IMR-90 (cell line): Measurements from ENCODE around the gene PPP1R14C. TPM values are rescaled to one million over a fixed set of nuclear protein-coding genes. Genes with fewer than 3 reads are reported as not detected.

Experiments used
- ATAC-seq: fragments of 200-7000 bp; cut with Tn5 transposase; 2 replicates; pipeline ENCODE4 v1.9.1; 2020; ENCODE audit warnings: low read depth, mild to moderate bottlenecking, moderate library complexity
- BruUV-seq: library from RNA; stranded (reverse); fragments of 400-500 nt; replicated peaks from 2 replicates; lab custom pipeline; 2021; lab: Mats Ljungman, UMichigan
- CTCF ChIA-PET: fragments of 300-600 bp; formaldehyde crosslinking; extraction: SDS; loops from one replicate; lab custom pipeline; 2021; ENCODE audit warnings: antibody characterized with exemption; lab: Yijun Ruan, JAX
- POLR2A ChIA-PET: fragments of 300-600 bp; sonication (Branson Sonifier 250); formaldehyde crosslinking; loops from one replicate; lab custom pipeline; 2022; ENCODE audit warnings: antibody characterized with exemption; ENCODE audit not compliant: unreplicated experiment; lab: Charles Lee
- DNase-seq: peaks from one replicate; pipeline ENCODE4 v3.0.0; 2013
- H2AFZ ChIP-seq: replicated peaks from 2 replicates; pipeline ENCODE3; 2013; ENCODE audit warnings: low read length, mild to moderate bottlenecking; ENCODE audit not compliant: poor library complexity
- H2AK5ac ChIP-seq: 2 replicates; pipeline ENCODE4 v1.6.1; 2013; ENCODE audit warnings: low read depth, low read length, inconsistent platforms
- H2AK9ac ChIP-seq: replicated peaks from 2 replicates; pipeline ENCODE3; 2013; ENCODE audit warnings: mild to moderate bottlenecking, low read depth, low read length, moderate library complexity; ENCODE audit not compliant: poor library complexity
- H2BK120ac ChIP-seq: 2 replicates; pipeline ENCODE4 v1.6.1; 2013; ENCODE audit warnings: low read depth, low read length, inconsistent platforms
- H2BK15ac ChIP-seq: 3 replicates; pipeline ENCODE4 v1.6.1; 2013; ENCODE audit warnings: low read depth, low read length, inconsistent platforms
- H2BK20ac ChIP-seq: 2 replicates; pipeline ENCODE4 v1.6.1; 2013; ENCODE audit warnings: low read depth, mild to moderate bottlenecking, inconsistent platforms, low read length, moderate library complexity
- H2BK5ac ChIP-seq: 2 replicates; pipeline ENCODE4 v1.6.1; 2013; ENCODE audit warnings: mild to moderate bottlenecking, low read depth, low read length, inconsistent platforms; ENCODE audit not compliant: poor library complexity, severe bottlenecking
- H3K14ac ChIP-seq: replicated peaks from 2 replicates; pipeline ENCODE4 v1.6.1; 2013; ENCODE audit warnings: low read depth, low read length, inconsistent platforms
- H3K18ac ChIP-seq: 2 replicates; pipeline ENCODE4 v1.6.1; 2013; ENCODE audit warnings: low read depth, low read length, control low read depth
- H3K23ac ChIP-seq: 2 replicates; pipeline ENCODE4 v1.6.1; 2013; ENCODE audit warnings: low read depth, low read length, inconsistent platforms
- H3K27ac ChIP-seq: 2 replicates; pipeline ENCODE4 v1.5.1; 2013; ENCODE audit warnings: mild to moderate bottlenecking, control low read depth, low read length; ENCODE audit not compliant: insufficient read depth
- H3K27me3 ChIP-seq: 2 replicates; pipeline ENCODE4 v1.6.1; 2013; ENCODE audit warnings: low read length; ENCODE audit not compliant: control insufficient read depth, insufficient read depth
- H3K36me3 ChIP-seq: 2 replicates; pipeline ENCODE4 v1.6.1; 2013; ENCODE audit warnings: low read length, mixed read lengths; ENCODE audit not compliant: control insufficient read depth, insufficient read depth
- H3K4ac ChIP-seq: 2 replicates; pipeline ENCODE4 v1.6.1; 2013; ENCODE audit warnings: low read depth, low read length, inconsistent platforms
- H3K4me1 ChIP-seq: 2 replicates; pipeline ENCODE4 v1.6.1; 2013; ENCODE audit warnings: low read length, mixed read lengths; ENCODE audit not compliant: control insufficient read depth, insufficient read depth
- H3K4me2 ChIP-seq: 2 replicates; pipeline ENCODE4 v1.6.1; 2013; ENCODE audit warnings: low read depth, mild to moderate bottlenecking, control low read depth, low read length, moderate library complexity
- H3K4me3 ChIP-seq: 2 replicates; pipeline ENCODE4 v1.5.1; 2013; ENCODE audit warnings: low read depth, mild to moderate bottlenecking, control low read depth, low read length, moderate library complexity; ENCODE audit not compliant: insufficient read depth
- H3K56ac ChIP-seq: 2 replicates; pipeline ENCODE4 v1.6.1; 2013; ENCODE audit warnings: low read length, inconsistent platforms; ENCODE audit not compliant: insufficient read depth; ENCODE audit errors: extremely low read depth
- H3K79me1 ChIP-seq, 2 experiments: 2 replicates each; pipeline ENCODE4 v1.6.1; 2013; ENCODE audit warnings: low read length in 2 of 2, inconsistent platforms in 1 of 2, low read depth in 1 of 2
- H3K9ac ChIP-seq: 2 replicates; pipeline ENCODE4 v1.6.1; 2013; ENCODE audit warnings: low read depth, low read length, control low read depth
- H3K9me1 ChIP-seq: 2 replicates; pipeline ENCODE4 v1.6.1; 2013; ENCODE audit warnings: low read length, inconsistent platforms; ENCODE audit not compliant: insufficient read depth
- H3K9me3 ChIP-seq: 2 replicates; pipeline ENCODE4 v1.6.1; 2013; ENCODE audit warnings: low read length; ENCODE audit not compliant: control insufficient read depth, insufficient read depth
- H4K20me1 ChIP-seq: 2 replicates; pipeline ENCODE4 v1.6.1; 2013; ENCODE audit warnings: low read length, inconsistent platforms; ENCODE audit not compliant: insufficient read depth
- H4K5ac ChIP-seq: 2 replicates; pipeline ENCODE4 v1.6.1; 2013; ENCODE audit warnings: mild to moderate bottlenecking, low read depth, low read length, control low read depth
- H4K8ac ChIP-seq, 2 experiments: 2 replicates each; pipeline ENCODE4 v1.6.1; 2013; ENCODE audit warnings: low read depth in 2 of 2, low read length in 2 of 2, control low read depth in 1 of 2, inconsistent platforms in 1 of 2
- H4K91ac ChIP-seq: 2 replicates; pipeline ENCODE4 v1.6.1; 2013; ENCODE audit warnings: low read depth, low read length, inconsistent platforms; ENCODE audit not compliant: insufficient read depth
- BHLHE40 ChIP-seq: fragments of 150-350 bp; IDR thresholded peaks from 2 replicates; pipeline ENCODE4 v1.6.1; 2016; ENCODE audit warnings: mild to moderate bottlenecking, low read depth, low read length
- CEBPB ChIP-seq: IDR thresholded peaks from 2 replicates; pipeline ENCODE4 v1.6.1; 2012; ENCODE audit warnings: low read depth, low read length, improper control_type of control experiment
- CHD1 ChIP-seq: IDR thresholded peaks from 2 replicates; pipeline ENCODE4 v1.6.1; 2012; ENCODE audit warnings: low read depth, low read length, improper control_type of control experiment
- FOS ChIP-seq: fragments of 150-350 bp; IDR thresholded peaks from 2 replicates; pipeline ENCODE4 v1.6.1; 2016; ENCODE audit warnings: low read depth, low read length
- MAFK ChIP-seq: IDR thresholded peaks from 2 replicates; pipeline ENCODE4 v1.6.1; 2012; ENCODE audit warnings: low read depth, low read length, improper control_type of control experiment
- MAZ ChIP-seq: IDR thresholded peaks from 2 replicates; pipeline ENCODE4 v1.6.1; 2012; ENCODE audit warnings: low read depth, mild to moderate bottlenecking, low read length, improper control_type of control experiment, moderate library complexity, borderline replicate concordance
- MXI1 ChIP-seq: IDR thresholded peaks from 2 replicates; pipeline ENCODE4 v1.6.1; 2012; ENCODE audit warnings: low read depth, mild to moderate bottlenecking, low read length, moderate library complexity, borderline replicate concordance
- NFE2L2 ChIP-seq: fragments of 150-350 bp; IDR thresholded peaks from 2 replicates; pipeline ENCODE4 v1.6.1; 2016; ENCODE audit warnings: low read depth, mild to moderate bottlenecking, low read length
- POLR2A ChIP-seq: IDR thresholded peaks from 2 replicates; pipeline ENCODE4 v1.6.1; 2012; ENCODE audit warnings: mild to moderate bottlenecking, low read depth, low read length
- RAD21 ChIP-seq: IDR thresholded peaks from 2 replicates; pipeline ENCODE4 v1.6.1; 2012; ENCODE audit warnings: low read length, improper control_type of control experiment
- RCOR1 ChIP-seq: IDR thresholded peaks from 2 replicates; pipeline ENCODE4 v1.6.1; 2012; ENCODE audit warnings: mild to moderate bottlenecking, low read length, improper control_type of control experiment; ENCODE audit not compliant: insufficient replicate concordance
- RFX5 ChIP-seq: IDR thresholded peaks from 2 replicates; pipeline ENCODE4 v1.8.0; 2012; ENCODE audit warnings: low read depth, mild to moderate bottlenecking, low read length, moderate library complexity
- SMC3 ChIP-seq: fragments of 150-350 bp; IDR thresholded peaks from 2 replicates; pipeline ENCODE4 v1.6.1; 2016; ENCODE audit warnings: low read depth, mild to moderate bottlenecking, antibody characterized with exemption, low read length, moderate library complexity
- WGBS, 2 experiments: methylation state at CpG; one replicate each; pipeline versions ENCODE4 v1.1.5 to v1.1.7; 2013; ENCODE audit warnings: missing lambda C conversion rate in 2 of 2; ENCODE audit not compliant: insufficient read length in 1 of 2; ENCODE audit errors: extremely low coverage in 2 of 2; 5-methylcytosine and 5-hydroxymethylcytosine counted together
- dilution Hi-C: fragments of 300-500 bp; cut with HindIII; formaldehyde crosslinking; loops from one replicate; pipeline ENCODE4 v1.14.3; 2018; ENCODE audit warnings: low sequenced_read_pairs; ENCODE audit not compliant: unreplicated experiment
- in situ Hi-C: fragments of 300-500 bp; cut with MboI; formaldehyde crosslinking; loops from 3 replicates; pipeline ENCODE4 v1.14.3; 2019; ENCODE audit warnings: low sequenced_read_pairs, inconsistent platforms, mixed read lengths
- intact Hi-C: fragments of 100-400 bp; cut with micrococcal nuclease; formaldehyde crosslinking; loops from 2 replicates; pipeline ENCODE4 v1.10.0; 2022
- polyA plus RNA-seq, 3 experiments: library from polyadenylated mRNA; depleted of rRNA; stranded (reverse); fragments of >200 nt; gene quantifications; 2 replicates each; pipeline ENCODE4 v1.2.3, GENCODE V29; 2012; ENCODE audit warnings: low replicate concordance in 1 of 3
- total RNA-seq: library from RNA; depleted of rRNA; stranded (reverse); fragments of >200 nt; gene quantifications from 2 replicates; pipeline ENCODE4 v1.2.3, GENCODE V29; 2012
- TF ChIP-seq, protein P1 (sequence below): fragments of 150-350 bp; IDR thresholded peaks from 2 replicates; pipeline ENCODE4 v1.6.1; 2016; ENCODE audit warnings: low read depth, mild to moderate bottlenecking, low read length, moderate library complexity, borderline replicate concordance
- TF ChIP-seq, protein P2 (sequence below): conservative IDR thresholded peaks from 2 replicates; pipeline ENCODE4 v1.5.1; 2012; ENCODE audit warnings: mild to moderate bottlenecking, low read depth, low read length, improper control_type of control experiment
- TF ChIP-seq, protein P3 (sequence below): fragments of 150-350 bp; IDR thresholded peaks from 2 replicates; pipeline ENCODE4 v1.6.1; 2017; ENCODE audit warnings: mild to moderate bottlenecking, antibody characterized with exemption, low read length, low read depth

The PPP1R14C gene
- total and polyA plus RNA-seq, 2 of the 4 experiments (the other 2 are of a cell fraction), result not detected

DNA sequence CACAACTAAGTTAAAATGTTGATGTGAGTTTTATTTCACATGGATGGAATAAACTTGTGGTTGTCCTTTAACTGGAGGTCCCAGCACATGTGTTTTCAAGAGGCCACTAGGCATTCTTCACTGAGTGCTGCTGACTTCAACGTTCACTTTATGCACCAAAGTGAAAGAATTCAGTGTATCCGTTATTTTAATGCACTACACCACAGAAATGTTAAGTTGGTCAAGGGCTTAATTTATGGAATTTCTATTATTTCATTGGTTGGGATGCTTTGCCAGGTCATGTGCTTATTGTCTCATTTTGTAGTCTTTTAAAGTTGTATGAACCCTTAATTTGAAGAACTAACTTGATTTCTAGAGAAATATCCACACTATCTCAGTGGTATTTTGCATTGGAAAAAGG, 106.4 kb downstream of the PPP1R14C start:
- no TSS peak for BruUV-seq
- H2BK120ac ChIP-seq, result no peak overlapping the region
- H3K36me3 ChIP-seq, result no peaks in the 10 kb centered on the region
- H3K4ac ChIP-seq, result no peak overlapping the region
- no peak overlapping the region for H3K4me2 ChIP-seq
- H3K27ac ChIP-seq, result no peak overlapping the region
- dilution Hi-C loops, result no loop called here
- H3K23ac ChIP-seq, result no peak overlapping the region
- CTCF ChIA-PET, result no interaction called here
- intact Hi-C loops, result no loop called here
- H4K5ac ChIP-seq, result no peak overlapping the region
- no peak overlapping the region for H3K14ac ChIP-seq
- no peak overlapping the region for H3K9ac ChIP-seq
- no peak overlapping the region for H3K56ac ChIP-seq
- H2AK9ac ChIP-seq, result no peak overlapping the region
- H3K4me1 ChIP-seq, result peaks cover 9% of the 10 kb centered on the region
- H3K4me3 ChIP-seq, result no peak overlapping the region
- no peaks in the 10 kb centered on the region; the same call in 1 of the 2 replicates for H3K27me3 ChIP-seq
- H2AK5ac ChIP-seq, result no peak overlapping the region
- WGBS, 2 experiments, result no CpG with 5 or more reads among the region's 2 CpGs
- no peak overlapping the region for H4K91ac ChIP-seq
- H4K8ac ChIP-seq, result no peak overlapping the region
- no peak for ATAC-seq
- no peak overlapping the region for H3K18ac ChIP-seq
- H2BK15ac ChIP-seq, result no peak overlapping the region
- H4K20me1 ChIP-seq, result no peaks in the 10 kb centered on the region
- in situ Hi-C loops, result no loop called here
- H3K9me1 ChIP-seq, result no peaks in the 10 kb centered on the region
- H2BK5ac ChIP-seq, result no peak overlapping the region
- POLR2A ChIA-PET, result no interaction called here
- H3K79me1 ChIP-seq, result no peaks in the 10 kb centered on the region
- DNase-seq, result no peak
- no peak overlapping the region for H2AFZ ChIP-seq
- no peaks in the 10 kb centered on the region; the same call in 1 of the 2 replicates for H3K9me3 ChIP-seq
- TF ChIP-seq BHLHE40 (no peak), RAD21 (no peak), RCOR1 (no peak), MXI1 (no peak), CEBPB (no peak), FOS (no peak), CHD1 (no peak), MAFK (no peak), SMC3 (no peak), MAZ (no peak), POLR2A (no peak), RFX5 (no peak), NFE2L2 (no peak)
- TF ChIP-seq, protein P1, sequence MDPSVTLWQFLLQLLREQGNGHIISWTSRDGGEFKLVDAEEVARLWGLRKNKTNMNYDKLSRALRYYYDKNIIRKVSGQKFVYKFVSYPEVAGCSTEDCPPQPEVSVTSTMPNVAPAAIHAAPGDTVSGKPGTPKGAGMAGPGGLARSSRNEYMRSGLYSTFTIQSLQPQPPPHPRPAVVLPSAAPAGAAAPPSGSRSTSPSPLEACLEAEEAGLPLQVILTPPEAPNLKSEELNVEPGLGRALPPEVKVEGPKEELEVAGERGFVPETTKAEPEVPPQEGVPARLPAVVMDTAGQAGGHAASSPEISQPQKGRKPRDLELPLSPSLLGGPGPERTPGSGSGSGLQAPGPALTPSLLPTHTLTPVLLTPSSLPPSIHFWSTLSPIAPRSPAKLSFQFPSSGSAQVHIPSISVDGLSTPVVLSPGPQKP, result no peak
- TF ChIP-seq, protein P2, sequence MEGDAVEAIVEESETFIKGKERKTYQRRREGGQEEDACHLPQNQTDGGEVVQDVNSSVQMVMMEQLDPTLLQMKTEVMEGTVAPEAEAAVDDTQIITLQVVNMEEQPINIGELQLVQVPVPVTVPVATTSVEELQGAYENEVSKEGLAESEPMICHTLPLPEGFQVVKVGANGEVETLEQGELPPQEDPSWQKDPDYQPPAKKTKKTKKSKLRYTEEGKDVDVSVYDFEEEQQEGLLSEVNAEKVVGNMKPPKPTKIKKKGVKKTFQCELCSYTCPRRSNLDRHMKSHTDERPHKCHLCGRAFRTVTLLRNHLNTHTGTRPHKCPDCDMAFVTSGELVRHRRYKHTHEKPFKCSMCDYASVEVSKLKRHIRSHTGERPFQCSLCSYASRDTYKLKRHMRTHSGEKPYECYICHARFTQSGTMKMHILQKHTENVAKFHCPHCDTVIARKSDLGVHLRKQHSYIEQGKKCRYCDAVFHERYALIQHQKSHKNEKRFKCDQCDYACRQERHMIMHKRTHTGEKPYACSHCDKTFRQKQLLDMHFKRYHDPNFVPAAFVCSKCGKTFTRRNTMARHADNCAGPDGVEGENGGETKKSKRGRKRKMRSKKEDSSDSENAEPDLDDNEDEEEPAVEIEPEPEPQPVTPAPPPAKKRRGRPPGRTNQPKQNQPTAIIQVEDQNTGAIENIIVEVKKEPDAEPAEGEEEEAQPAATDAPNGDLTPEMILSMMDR, result no peak
- TF ChIP-seq, protein P3, sequence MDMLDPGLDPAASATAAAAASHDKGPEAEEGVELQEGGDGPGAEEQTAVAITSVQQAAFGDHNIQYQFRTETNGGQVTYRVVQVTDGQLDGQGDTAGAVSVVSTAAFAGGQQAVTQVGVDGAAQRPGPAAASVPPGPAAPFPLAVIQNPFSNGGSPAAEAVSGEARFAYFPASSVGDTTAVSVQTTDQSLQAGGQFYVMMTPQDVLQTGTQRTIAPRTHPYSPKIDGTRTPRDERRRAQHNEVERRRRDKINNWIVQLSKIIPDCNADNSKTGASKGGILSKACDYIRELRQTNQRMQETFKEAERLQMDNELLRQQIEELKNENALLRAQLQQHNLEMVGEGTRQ, result no peak
- no peak overlapping the region for H2BK20ac ChIP-seq
